Progenitor cell of endocrine pancreas (in vitro differentiated cells): ENCODE measurements around the gene PPP2R5C. TPM values are rescaled to one million over a fixed set of nuclear protein-coding genes. Genes with fewer than 3 reads are reported as not detected.
A peak's percentile ranks its signal among the peaks of the same experiment; 100 is the strongest.

Experiments used
- DNase-seq: peaks from one replicate; pipeline ENCODE4 v3.0.0; 2021; ENCODE audit warnings: low spot score; ENCODE audit not compliant: unreplicated experiment
- H3K27ac Mint-ChIP-seq: 2 replicates; pipeline ENCODE4 v1.8.0; 2021; ENCODE audit warnings: mild to moderate bottlenecking, moderate library complexity, mixed read lengths
- H3K27me3 Mint-ChIP-seq: 2 replicates; pipeline ENCODE4 v1.8.0; 2021; ENCODE audit warnings: mixed read lengths
- H3K36me3 Mint-ChIP-seq: 2 replicates; pipeline ENCODE4 v1.8.0; 2022; ENCODE audit warnings: mixed read lengths; ENCODE audit not compliant: insufficient read depth
- H3K4me1 Mint-ChIP-seq: 2 replicates; pipeline ENCODE4 v1.8.0; 2021; ENCODE audit warnings: low read depth, mixed read lengths
- H3K4me3 Mint-ChIP-seq: 2 replicates; pipeline ENCODE4 v1.8.0; 2021; ENCODE audit warnings: low read depth, mild to moderate bottlenecking, moderate library complexity, mixed read lengths
- H3K9me3 Mint-ChIP-seq: 2 replicates; pipeline ENCODE4 v1.8.0; 2021; ENCODE audit warnings: low read depth, mixed read lengths
- CTCF ChIP-seq: fragments of 200-600 bp; sonication (generic); IDR thresholded peaks from one replicate; pipeline ENCODE4 v1.5.0; 2021; ENCODE audit warnings: antibody characterized with exemption, mild to moderate bottlenecking; ENCODE audit not compliant: unreplicated experiment
- total RNA-seq: library from RNA; stranded (reverse); gene quantifications from 2 replicates; pipeline ENCODE4 v1.2.1, GENCODE V29; 2021

PPP2R5C gene
- total RNA-seq, 1 donor from 2014 or later = 120 TPM

DNA sequence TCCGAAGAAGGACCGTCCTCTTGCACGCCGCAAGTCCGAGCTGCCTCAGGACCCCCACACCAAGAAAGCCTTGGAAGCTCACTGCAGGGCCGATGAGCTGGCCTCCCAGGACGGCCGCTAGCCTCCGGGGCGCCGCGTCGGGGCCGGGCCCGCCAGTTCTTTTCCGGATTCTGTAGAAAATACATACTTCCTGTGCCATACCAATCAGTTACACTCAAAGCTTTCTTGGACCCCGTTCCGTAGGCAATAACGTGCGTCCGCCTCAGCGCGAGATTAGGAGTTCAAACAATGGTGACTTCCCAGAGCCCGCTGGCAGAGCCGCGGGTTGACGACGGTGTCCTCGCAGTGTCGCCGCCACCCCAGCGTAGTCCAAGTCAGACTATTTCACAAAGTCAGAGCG lies 163.6 kb downstream of the PPP2R5C start:
- no peak for TF ChIP-seq CTCF
- H3K4me1 Mint-ChIP-seq = no peaks in the 10 kb centered on the region
- H3K4me3 Mint-ChIP-seq = no peak overlapping the region
- H3K36me3 Mint-ChIP-seq = peaks cover 9% of the 10 kb centered on the region
- no peak for DNase-seq
- H3K9me3 Mint-ChIP-seq = no peaks in the 10 kb centered on the region
- no peak overlapping the region for H3K27ac Mint-ChIP-seq
- no peaks in the 10 kb centered on the region for H3K27me3 Mint-ChIP-seq

- no peak overlapping the region for H3K27ac Mint-ChIP-seq
- no peak for TF ChIP-seq CTCF
- no peaks in the 10 kb centered on the region for H3K9me3 Mint-ChIP-seq
- H3K4me3 Mint-ChIP-seq = no peak overlapping the region
- H3K4me1 Mint-ChIP-seq = no peaks in the 10 kb centered on the region
- peaks cover 9% of the 10 kb centered on the region for H3K36me3 Mint-ChIP-seq
- H3K27me3 Mint-ChIP-seq = no peaks in the 10 kb centered on the region
- no peak for DNase-seq
These were observed 164.6 kb downstream of the PPP2R5C start for GRCh38 chr14:101926085-101926484.

DNA sequence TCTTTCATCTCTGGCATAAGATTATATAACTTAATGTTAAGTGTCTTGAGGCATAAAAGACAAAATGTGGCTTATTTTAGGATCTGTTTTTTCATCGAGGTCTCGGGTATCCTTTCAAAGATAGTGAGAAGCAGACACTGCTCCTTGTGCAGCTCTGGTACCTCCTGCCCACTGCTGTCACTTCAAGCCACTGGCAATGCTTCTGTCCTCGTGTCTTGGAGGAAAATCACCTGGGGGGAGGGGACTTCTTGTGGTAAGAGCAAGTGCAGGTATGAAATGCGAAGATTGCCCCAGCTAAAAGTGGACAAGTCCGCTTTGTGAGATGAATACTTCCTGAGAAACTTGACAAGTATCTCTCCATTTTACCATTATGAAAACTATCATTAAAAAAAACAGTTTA lies 165.1 kb downstream of the PPP2R5C start:
- Mint-ChIP-seq H3K4me3 (no peak overlapping the region), H3K27me3 (no peaks in the 10 kb centered on the region), H3K4me1 (no peaks in the 10 kb centered on the region), H3K36me3 (peaks cover 8% of the 10 kb centered on the region), H3K27ac (no peak overlapping the region), H3K9me3 (no peaks in the 10 kb centered on the region)
- no peak for DNase-seq
- TF ChIP-seq CTCF = no peak

- Mint-ChIP-seq H3K36me3 (peaks cover 5% of the 10 kb centered on the region), H3K4me3 (no peak overlapping the region), H3K27ac (no peak overlapping the region), H3K9me3 (no peaks in the 10 kb centered on the region), H3K4me1 (peaks cover 3% of the 10 kb centered on the region), H3K27me3 (no peaks in the 10 kb centered on the region)
- TF ChIP-seq CTCF = no peak
- no peak for DNase-seq
These were observed 166.3 kb downstream of the PPP2R5C start for GRCh38 chr14:101927859-101928258.

DNA sequence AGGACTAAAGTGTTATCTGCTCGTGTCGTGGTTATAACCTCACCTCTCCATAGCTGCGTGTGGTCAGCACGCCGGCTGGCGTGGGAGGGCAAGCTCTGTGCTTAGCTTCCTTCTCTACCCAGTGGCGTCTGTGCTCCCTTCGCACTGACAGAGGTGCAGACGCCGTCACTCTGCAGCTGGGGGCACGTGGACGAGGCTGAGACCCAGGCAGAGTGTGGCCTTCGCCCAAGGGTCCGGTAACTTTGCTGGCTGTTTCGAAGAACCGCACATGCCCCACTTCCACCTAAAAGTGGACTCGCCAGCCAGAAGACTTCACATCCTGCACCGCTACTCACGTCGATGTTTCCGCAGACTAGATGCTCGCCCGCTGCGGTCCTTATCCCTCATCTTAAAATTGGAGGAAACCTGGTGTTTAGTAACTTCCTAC lies 166.9 kb downstream of the PPP2R5C start:
- H3K27ac Mint-ChIP-seq = peak overlapping the region; percentile 62
- H3K4me3 Mint-ChIP-seq = no peak overlapping the region
- no peak for TF ChIP-seq CTCF
- peaks cover 3% of the 10 kb centered on the region for H3K36me3 Mint-ChIP-seq
- H3K4me1 Mint-ChIP-seq = peaks cover 5% of the 10 kb centered on the region
- H3K27me3 Mint-ChIP-seq = no peaks in the 10 kb centered on the region
- DNase-seq = no peak
- no peaks in the 10 kb centered on the region for H3K9me3 Mint-ChIP-seq
